HG03558 (cell line): ENCODE data around the gene ZNF862.
"Not testable (repeated sequence)": the region's sequence is repeated elsewhere in the genome, so short reads cannot be mapped to it uniquely, and the experiment has no call there.

Experiments used
- ATAC-seq: cut with Tn5 transposase; IDR thresholded peaks from one replicate; pipeline ENCODE4 v1.9.1; 2021; ENCODE audit warnings: moderate number of reproducible peaks; ENCODE audit not compliant: unreplicated experiment; ENCODE audit errors: extremely low read depth

Gene ZNF862

DNA sequence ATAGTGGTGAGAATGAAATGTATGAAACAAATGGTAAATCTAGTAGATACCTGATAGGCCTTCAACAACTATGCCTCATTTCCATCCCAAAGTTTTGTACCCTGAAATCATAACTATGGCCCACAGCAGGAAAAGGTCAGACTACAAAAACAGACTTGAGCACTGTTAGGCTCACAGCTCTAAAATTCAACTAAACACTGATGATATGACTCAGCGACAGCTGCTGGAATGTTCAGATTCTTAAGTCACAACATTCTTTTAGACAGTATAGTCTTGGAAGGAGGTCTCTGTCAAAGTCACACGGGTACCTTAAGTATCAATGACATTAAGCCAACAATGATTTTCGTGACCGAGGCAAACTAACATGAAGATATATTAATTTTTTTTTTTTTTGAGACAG lies 74.0 kb downstream of the ZNF862 start:
- ATAC-seq, result not testable (repeated sequence)
